Breast epithelium (tissue), 4 donors: ENCODE measurements around the gene SHC1. TPM values are rescaled to one million over a fixed set of nuclear protein-coding genes. Genes with fewer than 3 reads are reported as not detected.
"Not testable (repeated sequence)": the region's sequence is repeated elsewhere in the genome, so short reads cannot be mapped to it uniquely, and the experiment has no call there.

ENCODE experiments used
- DNase-seq, 2 donors: peaks; one replicate each; pipeline ENCODE4 v3.0.0-alpha.2; 2019; ENCODE audit warnings: low spot score in 2 of 2
- H3K27ac ChIP-seq, 2 donors: fragments of 200-600 bp; sonication (generic) in 1 of 2; one replicate each; pipeline ENCODE4 v1.5.1; 2016 to 2019; ENCODE audit warnings: mild to moderate bottlenecking in 1 of 2
- H3K27me3 ChIP-seq, 2 donors: fragments of 200-600 bp; sonication (generic) in 1 of 2; one replicate each; pipeline versions ENCODE4 v1.5.1 to v1.6.0; 2017 to 2019; ENCODE audit warnings: control low read depth in 1 of 2, mild to moderate bottlenecking in 1 of 2
- H3K36me3 ChIP-seq: fragments of 200-600 bp; one replicate; pipeline ENCODE4 v1.5.1; 2019
- H3K4me1 ChIP-seq, 2 donors: fragments of 200-600 bp; sonication (generic); one replicate each; pipeline ENCODE4 v1.5.1; 2016 to 2019; ENCODE audit warnings: control low read depth in 1 of 2
- H3K4me3 ChIP-seq, 3 donors: fragments of 200-600 bp; sonication (generic); 1 replicate in 2 of 3; 2 replicates in 1 of 3; pipeline ENCODE4 v1.5.1; 2016 to 2019; ENCODE audit warnings: mild to moderate bottlenecking in 3 of 3, moderate library complexity in 2 of 3
- H3K9me3 ChIP-seq, 2 donors: fragments of 200-600 bp; sonication (generic) in 1 of 2; one replicate each; pipeline ENCODE4 v1.5.1; 2016 to 2019; ENCODE audit warnings: control low read depth in 1 of 2
- CTCF ChIP-seq, 3 donors: fragments of 450-650 bp; IDR thresholded peaks; one replicate each; pipeline ENCODE4 v1.5.1; 2016 to 2017; ENCODE audit warnings: antibody characterized with exemption in 3 of 3, mild to moderate bottlenecking in 3 of 3, moderate library complexity in 3 of 3
- POLR2A ChIP-seq: fragments of 450-650 bp; IDR thresholded peaks from one replicate; pipeline ENCODE4 v1.6.1; 2016; ENCODE audit warnings: antibody characterized with exemption, mild to moderate bottlenecking, moderate library complexity
- POLR2AphosphoS5 ChIP-seq, 3 donors: sonication (generic); formaldehyde crosslinking; IDR thresholded peaks; one replicate each; pipeline ENCODE4 v1.6.1; 2017; ENCODE audit warnings: antibody characterized with exemption in 3 of 3
- intact Hi-C: fragments of 100-400 bp; cut with DNase I; formaldehyde crosslinking; loops from one replicate; pipeline ENCODE4 v1.15.1; 2023; ENCODE audit warnings: low total_unique reads
- total RNA-seq, 3 donors: library from RNA; depleted of rRNA; stranded (reverse); fragments of >200 nt; gene quantifications; one replicate each; pipeline ENCODE4 v1.1.0, GENCODE V29; 2016

Gene SHC1
- total RNA-seq, 3 donors from 2014 or later = 94.4 to 177 (median 134) TPM

GRCh38 chr1:154989195-154989860 is 18.8 kb upstream of the SHC1 start:
- intact Hi-C loops = loop anchor here (1.0 kb wide), 1 partner anchor 23 kb away; no protein-coding TSS in a partner anchor
- Histone ChIP-seq H3K4me3 (no peak overlapping the region), H3K36me3 (no peaks in the 10 kb centered on the region), H3K27ac (no peak overlapping the region), H3K27me3 (no peaks in the 10 kb centered on the region), H3K4me1 (no peaks in the 10 kb centered on the region), H3K9me3 (no peaks in the 10 kb centered on the region)
- TF ChIP-seq CTCF (IDR thresholded peaks at IDR 0.05) = no peak
- no peak for TF ChIP-seq POLR2AphosphoS5 (IDR thresholded peaks at IDR 0.05)
- TF ChIP-seq POLR2A = no peak
- DNase-seq = no peak

DNA sequence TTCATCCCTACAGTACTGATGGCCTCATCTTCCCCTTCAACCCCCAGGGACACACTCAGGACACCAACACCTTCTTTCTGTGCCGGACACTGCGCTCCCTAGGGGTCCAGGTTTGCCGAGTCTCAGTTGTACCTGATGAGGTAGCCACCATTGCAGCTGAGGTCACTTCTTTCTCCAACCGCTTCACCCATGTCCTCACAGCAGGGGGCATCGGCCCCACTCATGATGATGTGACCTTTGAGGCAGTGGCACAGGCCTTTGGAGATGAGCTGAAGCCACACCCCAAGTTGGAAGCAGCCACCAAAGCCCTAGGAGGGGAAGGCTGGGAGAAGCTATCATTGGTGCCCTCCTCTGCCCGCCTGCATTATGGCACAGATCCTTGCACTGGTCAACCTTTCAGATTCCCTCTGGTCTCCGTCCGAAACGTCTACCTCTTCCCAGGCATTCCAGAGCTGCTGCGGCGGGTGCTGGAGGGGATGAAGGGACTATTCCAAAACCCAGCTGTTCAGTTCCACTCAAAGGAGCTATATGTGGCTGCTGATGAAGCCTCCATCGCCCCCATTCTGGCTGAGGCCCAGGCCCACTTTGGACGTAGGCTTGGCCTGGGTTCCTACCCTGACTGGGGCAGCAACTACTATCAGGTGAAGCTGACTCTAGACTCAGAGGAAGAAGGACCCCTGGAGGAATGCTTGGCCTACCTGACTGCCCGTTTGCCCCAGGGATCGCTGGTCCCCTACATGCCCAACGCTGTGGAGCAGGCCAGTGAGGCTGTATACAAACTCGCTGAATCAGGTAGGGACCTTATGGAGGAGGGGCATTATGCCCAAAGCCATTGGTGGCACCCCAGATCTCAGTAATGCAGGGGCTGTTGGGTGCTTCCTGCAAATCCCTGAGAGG is 17.8 kb upstream of the SHC1 start:
- no peaks in the 10 kb centered on the region for H3K27me3 ChIP-seq
- H3K4me3 ChIP-seq = no peak overlapping the region
- no peak for TF ChIP-seq CTCF (IDR thresholded peaks at IDR 0.05)
- peaks cover 4 to 8% of the 10 kb centered on the region in 2 donors for H3K4me1 ChIP-seq
- no peaks in the 10 kb centered on the region for H3K9me3 ChIP-seq
- H3K36me3 ChIP-seq = no peaks in the 10 kb centered on the region
- intact Hi-C loops = no loop called here
- DNase-seq = no peak
- no peak overlapping the region for H3K27ac ChIP-seq

GRCh38 chr1:154987326-154987725 is 16.8 kb upstream of the SHC1 start:
- no peak for DNase-seq
- no peaks in the 10 kb centered on the region for H3K9me3 ChIP-seq
- intact Hi-C loops = loop anchor here (1.0 kb wide), 1 partner anchor 22 kb away; no protein-coding TSS in a partner anchor
- H3K27me3 ChIP-seq = no peaks in the 10 kb centered on the region
- H3K4me1 ChIP-seq = peaks cover 4 to 12% of the 10 kb centered on the region in 2 donors
- H3K4me3 ChIP-seq = no peak overlapping the region
- TF ChIP-seq CTCF (IDR thresholded peaks at IDR 0.05) (no peak), POLR2A (no peak), POLR2AphosphoS5 (IDR thresholded peaks at IDR 0.05) (no peak)
- no peaks in the 10 kb centered on the region for H3K36me3 ChIP-seq
- no peak overlapping the region for H3K27ac ChIP-seq

GRCh38 chr1:154986736-154987135 is 16.2 kb upstream of the SHC1 start:
- not testable (repeated sequence) for H3K4me3 ChIP-seq, H3K27me3 ChIP-seq, DNase-seq, H3K27ac ChIP-seq, H3K9me3 ChIP-seq, H3K36me3 ChIP-seq
- intact Hi-C loops = loop anchor here (1.0 kb wide), 1 partner anchor 21 kb away; no protein-coding TSS in a partner anchor
- peaks cover 4 to 14% of the 10 kb centered on the region in 2 donors for H3K4me1 ChIP-seq

GRCh38 chr1:154983776-154984466 is 13.4 kb upstream of the SHC1 start:
- Histone ChIP-seq H3K27me3 (no peaks in the 10 kb centered on the region), H3K36me3 (no peaks in the 10 kb centered on the region), H3K9me3 (no peaks in the 10 kb centered on the region), H3K4me1 (peaks cover 4 to 14% of the 10 kb centered on the region in 2 donors), H3K4me3 (peak overlapping the region; percentile 56 to 78 (median 67)), H3K27ac (peak overlapping the region; percentile 62 to 82)
- intact Hi-C loops = no loop called here
- DNase-seq = no peak
- TF ChIP-seq POLR2AphosphoS5 (IDR thresholded peaks at IDR 0.05) (no peak), POLR2A (no peak), CTCF (IDR thresholded peaks at IDR 0.05) (no peak)
